H1 (cell line): Measurements from ENCODE around the gene SPPL2A.

Experiments used
- ATF2 ChIP-seq: IDR thresholded peaks from 2 replicates; pipeline ENCODE4 v1.6.1; 2012; ENCODE audit warnings: low read length, inconsistent platforms
- ATF3 ChIP-seq: IDR thresholded peaks from 2 replicates; pipeline ENCODE4 v1.6.1; 2011; ENCODE audit warnings: low read depth, mild to moderate bottlenecking, low read length; ENCODE audit not compliant: insufficient read depth
- CBX5 ChIP-seq: fragments of 300-800, 300-1000 bp; sonication (generic); IDR thresholded peaks from 2 replicates; pipeline ENCODE4 v1.7.1; 2016; ENCODE audit warnings: antibody characterized with exemption, low read length, low read depth
- CEBPB ChIP-seq: IDR thresholded peaks from 2 replicates; pipeline ENCODE4 v1.6.1; 2012; ENCODE audit warnings: low read depth, low read length
- CHD7 ChIP-seq: fragments of 300-600 bp; sonication (generic); IDR thresholded peaks from 2 replicates; pipeline ENCODE4 v1.7.1; 2012; ENCODE audit warnings: low read length, moderate library complexity, mild to moderate bottlenecking, inconsistent platforms; ENCODE audit not compliant: insufficient replicate concordance
- CTCF ChIP-seq, 3 experiments: IDR thresholded peaks; 1 replicate in 2 of 3; 2 replicates in 1 of 3; pipeline versions ENCODE4 v1.5.1 to v1.6.1; 2011; ENCODE audit warnings: low read length in 3 of 3, mild to moderate bottlenecking in 3 of 3, inconsistent platforms in 2 of 3, low read depth in 1 of 3, moderate library complexity in 1 of 3; ENCODE audit not compliant: insufficient read depth in 1 of 3; ENCODE audit errors: control extremely low read depth in 1 of 3
- EGR1 ChIP-seq: IDR thresholded peaks from 2 replicates; pipeline ENCODE4 v1.6.1; 2011; ENCODE audit warnings: low read depth, low read length, borderline replicate concordance
- POLR2A ChIP-seq, 2 experiments: IDR thresholded peaks; 1 replicate in 1 of 2; 2 replicates in 1 of 2; pipeline ENCODE4 v1.6.1; 2011; ENCODE audit warnings: low read depth in 2 of 2, low read length in 2 of 2, mild to moderate bottlenecking in 2 of 2; ENCODE audit errors: control extremely low read depth in 1 of 2
- POLR2AphosphoS5 ChIP-seq: IDR thresholded peaks from 2 replicates; pipeline ENCODE4 v1.6.1; 2011; ENCODE audit warnings: low read depth, low read length
- SIX5 ChIP-seq: IDR thresholded peaks from 2 replicates; pipeline ENCODE4 v1.6.1; 2011; ENCODE audit warnings: mild to moderate bottlenecking, low read depth, low read length
- TAF1 ChIP-seq: IDR thresholded peaks from 2 replicates; pipeline ENCODE4 v1.6.1; 2011; ENCODE audit warnings: mild to moderate bottlenecking, low read depth, low read length
- ZNF274 ChIP-seq: IDR thresholded peaks from 2 replicates; pipeline ENCODE4 v1.7.0; 2012; ENCODE audit warnings: low read length, borderline replicate concordance; ENCODE audit errors: extremely low read depth

GRCh38 chr15:50778086-50778485, 12.6 kb upstream of the SPPL2A start:
- TF ChIP-seq CBX5: no peak
- TF ChIP-seq CTCF (IDR thresholded peaks at IDR 0.05; ENCODE audit: control extremely low read depth in 1 of 3, insufficient read depth in 1 of 3, low read depth in 1 of 3, low read length in 3 of 3): no peak
- no peak for TF ChIP-seq ZNF274
- TF ChIP-seq ATF2: no peak
- no peak for TF ChIP-seq SIX5
- TF ChIP-seq POLR2AphosphoS5: no peak
- TF ChIP-seq CHD7: no peak
- TF ChIP-seq CEBPB: no peak
- TF ChIP-seq TAF1: no peak
- TF ChIP-seq POLR2A (IDR thresholded peaks at IDR 0.05; ENCODE audit: control extremely low read depth in 1 of 2, low read depth in 2 of 2, low read length in 2 of 2): no peak
- no peak for TF ChIP-seq EGR1
- TF ChIP-seq ATF3: no peak
